Panc1 (cell line): Measurements from ENCODE around the gene QSER1. TPM values are rescaled to one million over a fixed set of nuclear protein-coding genes. Genes with fewer than 3 reads are reported as not detected.

Experiments used
- ATAC-seq: fragments of 200-7000 bp; cut with Tn5 transposase; 2 replicates; pipeline ENCODE4 v1.9.1; 2020; ENCODE audit warnings: mild to moderate bottlenecking, moderate library complexity
- BruUV-seq: library from RNA; stranded (reverse); fragments of 400-500 nt; replicated peaks from 2 replicates; lab custom pipeline; 2021; lab: Mats Ljungman, UMichigan
- CTCF ChIA-PET: fragments of 300-600 bp; sonication (Branson Sonifier 250); formaldehyde crosslinking; loops from one replicate; lab custom pipeline; 2022; ENCODE audit warnings: antibody characterized with exemption; lab: Charles Lee
- POLR2A ChIA-PET: fragments of 300-600 bp; sonication (Branson Sonifier 250); formaldehyde crosslinking; loops from one replicate; lab custom pipeline; 2022; ENCODE audit warnings: antibody characterized with exemption; lab: Charles Lee
- DNase-seq: peaks from one replicate; pipeline ENCODE4 v3.0.0-alpha.2; 2010; ENCODE audit warnings: low read depth, low spot score
- H3K27ac ChIP-seq: 2 replicates; pipeline ENCODE4 v1.5.1; 2011; ENCODE audit warnings: mild to moderate bottlenecking, low read length, inconsistent platforms
- H3K27me3 ChIP-seq: fragments of 200-500 bp; sonication (Bioruptor generic); 2 replicates; pipeline ENCODE4 v1.6.0; 2014; ENCODE audit warnings: low read length, inconsistent platforms; ENCODE audit not compliant: control insufficient read depth, insufficient read depth
- H3K36me3 ChIP-seq: fragments of 200-500 bp; sonication (Bioruptor generic); 2 replicates; pipeline ENCODE4 v1.5.1; 2014; ENCODE audit warnings: inconsistent platforms, mild to moderate bottlenecking, low read length, moderate library complexity; ENCODE audit not compliant: control insufficient read depth, insufficient read depth
- H3K4me1 ChIP-seq: 2 replicates; pipeline ENCODE4 v1.5.1; 2011; ENCODE audit warnings: inconsistent platforms, mild to moderate bottlenecking, low read length, moderate library complexity; ENCODE audit not compliant: control insufficient read depth, insufficient read depth
- H3K4me3 ChIP-seq, 2 experiments: 2 replicates each; pipeline ENCODE4 v1.5.1; 2011 to 2012; ENCODE audit warnings: low read depth in 2 of 2, low read length in 2 of 2, mild to moderate bottlenecking in 2 of 2, inconsistent platforms in 1 of 2, moderate library complexity in 1 of 2
- H3K9me3 ChIP-seq: fragments of 200-500 bp; sonication (Bioruptor generic); 2 replicates; pipeline ENCODE4 v1.5.1; 2014; ENCODE audit warnings: low read depth, mild to moderate bottlenecking, inconsistent platforms, low read length, moderate library complexity; ENCODE audit not compliant: control insufficient read depth, insufficient read depth
- POLR2AphosphoS5 ChIP-seq: IDR thresholded peaks from 2 replicates; pipeline ENCODE4 v1.6.1; 2012; ENCODE audit warnings: mild to moderate bottlenecking, low read depth, low read length, moderate library complexity
- SIN3A ChIP-seq: IDR thresholded peaks from 2 replicates; pipeline ENCODE4 v1.6.1; 2012; ENCODE audit warnings: low read depth, mild to moderate bottlenecking, low read length, moderate library complexity, borderline replicate concordance; ENCODE audit not compliant: insufficient read depth
- TCF7L2 ChIP-seq: IDR thresholded peaks from 2 replicates; pipeline ENCODE4 v1.6.1; 2011; ENCODE audit warnings: mild to moderate bottlenecking, low read depth, low read length, inconsistent platforms
- in situ Hi-C: cut with HindIII; loops from 2 replicates; pipeline ENCODE4 v1.10.0; 2016; ENCODE audit warnings: low sequenced_read_pairs, low pct_unique_long_range_greater_than_20kb
- intact Hi-C: fragments of 100-400 bp; cut with micrococcal nuclease; formaldehyde crosslinking; loops from one replicate; pipeline ENCODE4 v1.10.0; 2022; ENCODE audit not compliant: unreplicated experiment
- total RNA-seq: library from RNA; stranded (reverse); gene quantifications from one replicate; pipeline ENCODE4 v1.2.1, GENCODE V29; 2021; ENCODE audit not compliant: unreplicated experiment
- TF ChIP-seq, protein P1 (sequence below), 2 experiments: IDR thresholded peaks; 2 replicates each; pipeline ENCODE4 v1.6.1; 2011 to 2012; ENCODE audit warnings: low read depth in 2 of 2, control low read depth in 1 of 2, low read length in 1 of 2, mild to moderate bottlenecking in 1 of 2, moderate library complexity in 1 of 2; ENCODE audit not compliant: insufficient read depth in 1 of 2
- TF ChIP-seq, protein P2 (sequence below): fragments of 450-650 bp; IDR thresholded peaks from 2 replicates; pipeline ENCODE4 v1.5.1; 2017; ENCODE audit warnings: mild to moderate bottlenecking

The QSER1 gene
- total RNA-seq, 1 experiment from 2014 or later, result 48.2 TPM

GRCh38 chr11:32962016-32962415, 69.4 kb downstream of the QSER1 start:
- Histone ChIP-seq H3K4me1 (no peaks in the 10 kb centered on the region), H3K9me3 (no peaks in the 10 kb centered on the region), H3K36me3 (peaks cover 17% of the 10 kb centered on the region; the same call in 1 of the 2 replicates), H3K27ac (no peak overlapping the region), H3K27me3 (no peaks in the 10 kb centered on the region), H3K4me3 (no peak overlapping the region)
- ATAC-seq (no peak), DNase-seq (no peak)
- ChIA-PET POLR2A (no interaction called here), CTCF (no interaction called here)
- TF ChIP-seq, protein P1, sequence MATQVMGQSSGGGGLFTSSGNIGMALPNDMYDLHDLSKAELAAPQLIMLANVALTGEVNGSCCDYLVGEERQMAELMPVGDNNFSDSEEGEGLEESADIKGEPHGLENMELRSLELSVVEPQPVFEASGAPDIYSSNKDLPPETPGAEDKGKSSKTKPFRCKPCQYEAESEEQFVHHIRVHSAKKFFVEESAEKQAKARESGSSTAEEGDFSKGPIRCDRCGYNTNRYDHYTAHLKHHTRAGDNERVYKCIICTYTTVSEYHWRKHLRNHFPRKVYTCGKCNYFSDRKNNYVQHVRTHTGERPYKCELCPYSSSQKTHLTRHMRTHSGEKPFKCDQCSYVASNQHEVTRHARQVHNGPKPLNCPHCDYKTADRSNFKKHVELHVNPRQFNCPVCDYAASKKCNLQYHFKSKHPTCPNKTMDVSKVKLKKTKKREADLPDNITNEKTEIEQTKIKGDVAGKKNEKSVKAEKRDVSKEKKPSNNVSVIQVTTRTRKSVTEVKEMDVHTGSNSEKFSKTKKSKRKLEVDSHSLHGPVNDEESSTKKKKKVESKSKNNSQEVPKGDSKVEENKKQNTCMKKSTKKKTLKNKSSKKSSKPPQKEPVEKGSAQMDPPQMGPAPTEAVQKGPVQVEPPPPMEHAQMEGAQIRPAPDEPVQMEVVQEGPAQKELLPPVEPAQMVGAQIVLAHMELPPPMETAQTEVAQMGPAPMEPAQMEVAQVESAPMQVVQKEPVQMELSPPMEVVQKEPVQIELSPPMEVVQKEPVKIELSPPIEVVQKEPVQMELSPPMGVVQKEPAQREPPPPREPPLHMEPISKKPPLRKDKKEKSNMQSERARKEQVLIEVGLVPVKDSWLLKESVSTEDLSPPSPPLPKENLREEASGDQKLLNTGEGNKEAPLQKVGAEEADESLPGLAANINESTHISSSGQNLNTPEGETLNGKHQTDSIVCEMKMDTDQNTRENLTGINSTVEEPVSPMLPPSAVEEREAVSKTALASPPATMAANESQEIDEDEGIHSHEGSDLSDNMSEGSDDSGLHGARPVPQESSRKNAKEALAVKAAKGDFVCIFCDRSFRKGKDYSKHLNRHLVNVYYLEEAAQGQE (IDR thresholded peaks at IDR 0.05; ENCODE audit: insufficient read depth in 1 of 2, low read depth in 2 of 2, low read length in 1 of 2), result no peak
- TF ChIP-seq TCF7L2, result no peak
- no peak for TF ChIP-seq POLR2AphosphoS5
- TF ChIP-seq, protein P2, sequence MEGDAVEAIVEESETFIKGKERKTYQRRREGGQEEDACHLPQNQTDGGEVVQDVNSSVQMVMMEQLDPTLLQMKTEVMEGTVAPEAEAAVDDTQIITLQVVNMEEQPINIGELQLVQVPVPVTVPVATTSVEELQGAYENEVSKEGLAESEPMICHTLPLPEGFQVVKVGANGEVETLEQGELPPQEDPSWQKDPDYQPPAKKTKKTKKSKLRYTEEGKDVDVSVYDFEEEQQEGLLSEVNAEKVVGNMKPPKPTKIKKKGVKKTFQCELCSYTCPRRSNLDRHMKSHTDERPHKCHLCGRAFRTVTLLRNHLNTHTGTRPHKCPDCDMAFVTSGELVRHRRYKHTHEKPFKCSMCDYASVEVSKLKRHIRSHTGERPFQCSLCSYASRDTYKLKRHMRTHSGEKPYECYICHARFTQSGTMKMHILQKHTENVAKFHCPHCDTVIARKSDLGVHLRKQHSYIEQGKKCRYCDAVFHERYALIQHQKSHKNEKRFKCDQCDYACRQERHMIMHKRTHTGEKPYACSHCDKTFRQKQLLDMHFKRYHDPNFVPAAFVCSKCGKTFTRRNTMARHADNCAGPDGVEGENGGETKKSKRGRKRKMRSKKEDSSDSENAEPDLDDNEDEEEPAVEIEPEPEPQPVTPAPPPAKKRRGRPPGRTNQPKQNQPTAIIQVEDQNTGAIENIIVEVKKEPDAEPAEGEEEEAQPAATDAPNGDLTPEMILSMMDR, result no peak
- TF ChIP-seq SIN3A, result no peak
- no TSS peak for BruUV-seq
- in situ Hi-C loops (no loop called here), intact Hi-C loops (loop anchor here (5.0 kb wide), 1 partner anchor 105 kb away; no protein-coding TSS in a partner anchor)

GRCh38 chr11:32963721-32964120, 71.1 kb downstream of the QSER1 start:
- Histone ChIP-seq H3K9me3 (no peaks in the 10 kb centered on the region), H3K27ac (no peak overlapping the region), H3K36me3 (peaks cover 20% of the 10 kb centered on the region), H3K27me3 (no peaks in the 10 kb centered on the region), H3K4me1 (no peaks in the 10 kb centered on the region), H3K4me3 (no peak overlapping the region)
- BruUV-seq, result no TSS peak
- ATAC-seq (no peak), DNase-seq (no peak)
- POLR2A ChIA-PET, result no interaction called here
- intact Hi-C loops, result loop anchor here (5.0 kb wide), 1 partner anchor 104 kb away; no protein-coding TSS in a partner anchor
- in situ Hi-C loops, result no loop called here
- TF ChIP-seq, protein P2, result no peak
- TF ChIP-seq, protein P1 (IDR thresholded peaks at IDR 0.05; ENCODE audit: insufficient read depth in 1 of 2, low read depth in 2 of 2, low read length in 1 of 2), result no peak
- TF ChIP-seq TCF7L2, result no peak
- no peak for TF ChIP-seq POLR2AphosphoS5
- TF ChIP-seq SIN3A, result no peak
- CTCF ChIA-PET, result interaction anchor here (0.6 kb wide), 1 partner anchor 83 kb away, joined by 5 read pairs; no protein-coding TSS in a partner anchor
